PC-9 (cell line): ENCODE data around the gene GPHN.

Experiments
- CTCF ChIP-seq: fragments of 200-600 bp; sonication (generic); conservative IDR thresholded peaks from 2 replicates; pipeline ENCODE4 v1.6.1; 2017; ENCODE audit warnings: mixed run types, antibody characterized with exemption, mild to moderate bottlenecking, moderate library complexity
- EZH2 ChIP-seq: fragments of 200-600 bp; sonication (generic); IDR thresholded peaks from 2 replicates; pipeline ENCODE4 v1.8.0; 2017; ENCODE audit warnings: antibody characterized with exemption, low read depth

- TF ChIP-seq CTCF (no peak), EZH2 (no peak)
Observed at GRCh38 chr14:66649498-66649897, 141.6 kb downstream of the GPHN start.
